Measurements from ENCODE around the gene KCNK1.

The KCNK1 gene

DNA sequence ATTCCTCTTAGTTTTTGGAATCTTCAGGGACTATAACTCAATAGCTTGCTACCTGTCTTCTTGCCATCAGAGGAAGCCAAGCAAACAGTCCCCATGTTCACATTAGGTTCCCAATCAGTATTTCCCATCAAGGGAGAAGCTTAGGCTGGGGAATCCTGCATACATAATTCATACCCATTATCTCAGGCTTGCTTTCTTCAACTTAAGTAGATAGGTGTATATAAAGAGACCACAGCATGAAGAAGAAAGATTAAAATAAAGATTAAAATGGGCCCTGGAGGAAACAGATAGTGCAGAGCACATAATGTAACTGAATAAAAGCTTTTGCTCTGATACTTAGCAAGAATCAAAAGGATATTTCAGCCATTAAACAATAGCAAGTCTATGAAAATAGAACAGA, 29.0 kb upstream of the KCNK1 start:
- no peaks in the 10 kb centered on the region for H3K27me3 ChIP-seq (ENCODE audit: control insufficient read depth, insufficient read depth, low read length, poor library complexity, severe bottlenecking)
- no peaks in the 10 kb centered on the region for H3K9me3 ChIP-seq (ENCODE audit: control insufficient read depth, low read length)
- no peak overlapping the region for H3K27ac ChIP-seq (ENCODE audit: insufficient read depth, low read depth, low read length, poor library complexity, severe bottlenecking)
- H3K36me3 ChIP-seq (ENCODE audit: control insufficient read depth, insufficient read depth, low read length): no peaks in the 10 kb centered on the region
- H3K4me3 ChIP-seq (ENCODE audit: insufficient read depth, low read depth, low read length): no peak overlapping the region
- H3K4me1 ChIP-seq (ENCODE audit: control insufficient read depth, insufficient read depth, low read length): no peaks in the 10 kb centered on the region

DNA sequence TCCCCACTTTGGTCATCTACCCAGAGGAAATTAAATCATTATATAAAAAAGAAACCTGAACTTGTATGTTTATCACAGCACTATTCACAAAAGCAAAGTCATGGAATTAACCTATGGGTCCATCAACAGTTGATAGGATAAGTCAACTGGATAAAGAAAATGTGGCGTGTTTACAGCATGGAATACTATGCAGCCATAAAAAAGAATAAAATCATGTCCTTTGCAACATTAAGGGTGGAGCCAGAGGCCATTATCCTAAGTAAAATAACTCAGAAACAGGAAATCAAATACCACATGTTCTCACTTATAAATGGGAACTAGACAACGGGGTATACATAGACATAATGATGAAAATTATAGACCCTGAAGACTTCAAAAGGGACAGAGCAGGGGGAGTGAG, 27.6 kb upstream of the KCNK1 start:
- H3K27ac ChIP-seq (ENCODE audit: insufficient read depth, low read depth, low read length, poor library complexity, severe bottlenecking): no peak overlapping the region
- whole genome bisulfite sequencing, 2 experiments: 84 to 88% methylated on average over 2 of the region's 2 CpGs
- H3K36me3 ChIP-seq (ENCODE audit: control insufficient read depth, insufficient read depth, low read length): no peaks in the 10 kb centered on the region
- no peaks in the 10 kb centered on the region for H3K9me3 ChIP-seq (ENCODE audit: control insufficient read depth, low read length)
- no peak overlapping the region for H3K4me3 ChIP-seq (ENCODE audit: insufficient read depth, low read depth, low read length)
- no peaks in the 10 kb centered on the region for H3K27me3 ChIP-seq (ENCODE audit: control insufficient read depth, insufficient read depth, low read length, poor library complexity, severe bottlenecking)
- H3K4me1 ChIP-seq (ENCODE audit: control insufficient read depth, insufficient read depth, low read length): no peaks in the 10 kb centered on the region

DNA sequence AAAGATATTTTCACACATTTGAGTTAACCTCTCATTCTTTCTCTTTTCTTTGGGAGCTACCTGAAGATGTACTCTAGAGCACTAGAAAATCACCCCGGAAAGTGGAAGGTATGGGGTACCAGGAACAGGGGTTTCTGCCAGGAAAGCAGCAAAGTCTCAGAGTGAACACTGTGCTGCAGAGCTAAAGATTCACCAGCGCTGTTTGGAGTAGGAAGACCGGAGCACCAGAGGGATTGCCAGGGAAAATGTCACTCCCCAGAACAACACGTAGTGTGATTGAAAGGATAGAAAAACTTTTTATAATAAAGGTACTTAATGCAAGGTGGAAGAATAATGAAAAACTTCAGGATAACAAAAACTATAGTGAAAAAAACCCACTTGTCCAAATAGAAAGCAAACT, 26.7 kb upstream of the KCNK1 start:
- Histone ChIP-seq H3K4me3 (ENCODE audit: insufficient read depth, low read depth, low read length) (no peak overlapping the region), H3K36me3 (ENCODE audit: control insufficient read depth, insufficient read depth, low read length) (no peaks in the 10 kb centered on the region), H3K4me1 (ENCODE audit: control insufficient read depth, insufficient read depth, low read length) (no peaks in the 10 kb centered on the region), H3K27ac (ENCODE audit: insufficient read depth, low read depth, low read length, poor library complexity, severe bottlenecking) (no peak overlapping the region), H3K9me3 (ENCODE audit: control insufficient read depth, low read length) (no peaks in the 10 kb centered on the region), H3K27me3 (ENCODE audit: control insufficient read depth, insufficient read depth, low read length, poor library complexity, severe bottlenecking) (no peaks in the 10 kb centered on the region)
- WGBS, 2 experiments: 83 to 89% methylated on average over 3 of the region's 4 CpGs

DNA sequence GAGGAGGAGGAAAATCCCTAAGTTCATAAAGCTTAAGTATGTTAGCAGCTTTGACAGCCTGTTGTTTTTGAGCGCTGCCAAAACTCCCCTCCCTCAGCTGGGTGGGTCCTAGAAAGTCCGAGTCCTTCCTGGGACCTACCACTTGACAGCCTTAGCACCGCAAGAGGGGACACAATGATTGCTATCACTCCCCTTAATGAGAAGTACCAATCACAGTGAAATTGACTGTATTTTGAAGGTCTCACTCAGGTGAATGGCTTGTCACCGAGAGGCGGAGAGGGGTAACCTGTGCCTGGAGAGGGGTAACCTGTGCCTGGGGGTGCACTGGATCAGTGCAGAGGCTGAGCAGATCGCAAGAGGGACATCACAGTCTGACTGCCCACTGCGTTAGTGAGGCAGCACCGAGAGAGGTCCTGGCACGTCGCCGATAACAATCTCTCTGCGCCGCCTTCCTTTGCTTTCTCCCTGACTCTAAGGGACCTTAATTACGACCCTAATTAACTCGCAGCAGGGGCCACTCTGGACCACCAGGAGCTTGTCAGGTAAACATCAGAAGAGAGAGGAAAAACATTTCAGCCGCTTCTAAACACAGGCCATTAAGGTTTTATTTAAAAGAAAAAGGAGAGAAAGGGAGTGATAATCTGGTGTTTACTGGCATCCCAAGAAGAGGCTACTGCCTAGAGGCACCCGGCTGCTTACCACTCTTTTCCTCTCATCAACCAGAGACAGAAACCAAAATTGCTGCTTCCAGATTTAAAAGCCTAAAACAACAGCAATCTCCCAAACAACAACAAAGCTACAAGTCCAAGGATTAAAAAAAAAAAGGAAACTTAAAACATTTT, 25.7 kb upstream of the KCNK1 start:
- peak overlapping the region; percentile 4 for H3K4me3 ChIP-seq (ENCODE audit: insufficient read depth, low read depth, low read length)
- H3K4me1 ChIP-seq (ENCODE audit: control insufficient read depth, insufficient read depth, low read length): no peaks in the 10 kb centered on the region
- no peaks in the 10 kb centered on the region for H3K9me3 ChIP-seq (ENCODE audit: control insufficient read depth, low read length)
- no peak overlapping the region for H3K27ac ChIP-seq (ENCODE audit: insufficient read depth, low read depth, low read length, poor library complexity, severe bottlenecking)
- WGBS, 2 experiments: 14% methylated on average over 17 of the region's 17 CpGs
- no peaks in the 10 kb centered on the region for H3K27me3 ChIP-seq (ENCODE audit: control insufficient read depth, insufficient read depth, low read length, poor library complexity, severe bottlenecking)
- no peaks in the 10 kb centered on the region for H3K36me3 ChIP-seq (ENCODE audit: control insufficient read depth, insufficient read depth, low read length)

DNA sequence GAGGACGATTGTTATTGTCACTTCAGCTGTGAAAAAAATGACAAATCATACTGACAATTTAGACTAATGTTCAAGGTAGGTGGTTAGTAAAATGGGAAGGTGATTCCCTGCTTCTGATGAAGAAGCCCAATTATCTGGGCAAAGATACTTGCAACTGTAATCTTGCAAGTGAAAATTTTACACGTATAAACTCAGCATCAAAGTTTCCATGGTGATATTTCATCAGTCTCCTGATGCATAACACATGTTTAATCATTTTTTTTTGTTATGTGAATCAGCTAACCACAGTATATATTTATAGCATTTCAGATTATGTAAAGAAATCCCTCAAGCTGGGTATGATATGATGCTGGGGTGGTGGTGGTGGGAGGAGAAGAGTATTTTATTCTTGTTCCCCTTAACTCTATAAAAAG, 16.4 kb upstream of the KCNK1 start:
- Histone ChIP-seq H3K4me1 (ENCODE audit: control insufficient read depth, insufficient read depth, low read length) (no peaks in the 10 kb centered on the region), H3K27me3 (ENCODE audit: control insufficient read depth, insufficient read depth, low read length, poor library complexity, severe bottlenecking) (no peaks in the 10 kb centered on the region), H3K9me3 (ENCODE audit: control insufficient read depth, low read length) (no peaks in the 10 kb centered on the region), H3K36me3 (ENCODE audit: control insufficient read depth, insufficient read depth, low read length) (no peaks in the 10 kb centered on the region), H3K27ac (ENCODE audit: insufficient read depth, low read depth, low read length, poor library complexity, severe bottlenecking) (no peak overlapping the region), H3K4me3 (ENCODE audit: insufficient read depth, low read depth, low read length) (no peak overlapping the region)
- WGBS, 2 experiments: 86 to 93% methylated on average over 2 of the region's 2 CpGs

DNA sequence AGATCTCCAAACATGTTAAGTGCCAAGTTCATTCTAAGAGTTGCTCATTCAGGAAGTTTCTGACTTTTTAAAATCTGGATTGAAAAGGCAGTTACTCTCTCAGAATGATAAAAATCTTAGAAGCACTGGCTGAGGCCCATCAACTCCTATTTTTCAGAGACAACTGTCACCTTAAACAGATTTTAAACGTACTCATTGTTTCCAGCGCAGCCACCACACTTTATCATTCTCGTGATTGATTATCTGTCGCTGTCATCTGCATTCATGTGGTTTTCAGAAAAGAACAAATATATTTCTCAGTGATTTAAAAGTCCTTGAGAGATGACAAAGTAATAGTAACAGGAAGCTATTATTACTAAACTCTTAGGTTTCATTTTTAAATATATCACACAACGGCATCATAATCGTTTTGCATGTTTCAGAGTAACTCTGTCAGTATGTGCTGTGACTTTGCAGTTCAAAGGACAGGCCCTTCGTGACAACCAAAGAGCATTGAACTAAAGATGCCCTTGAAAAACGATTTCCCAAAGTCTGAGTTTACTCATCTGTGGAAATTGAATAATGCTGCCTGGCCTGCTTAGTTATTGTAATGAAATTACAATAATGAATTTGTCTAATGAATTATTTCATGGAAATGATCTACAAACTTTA, 14.9 kb upstream of the KCNK1 start:
- Histone ChIP-seq H3K9me3 (ENCODE audit: control insufficient read depth, low read length) (no peaks in the 10 kb centered on the region), H3K36me3 (ENCODE audit: control insufficient read depth, insufficient read depth, low read length) (no peaks in the 10 kb centered on the region), H3K27ac (ENCODE audit: insufficient read depth, low read depth, low read length, poor library complexity, severe bottlenecking) (no peak overlapping the region), H3K27me3 (ENCODE audit: control insufficient read depth, insufficient read depth, low read length, poor library complexity, severe bottlenecking) (no peaks in the 10 kb centered on the region), H3K4me3 (ENCODE audit: insufficient read depth, low read depth, low read length) (no peak overlapping the region), H3K4me1 (ENCODE audit: control insufficient read depth, insufficient read depth, low read length) (no peaks in the 10 kb centered on the region)
- 92 to 93% methylated on average over 8 of the region's 8 CpGs for WGBS, 2 experiments

DNA sequence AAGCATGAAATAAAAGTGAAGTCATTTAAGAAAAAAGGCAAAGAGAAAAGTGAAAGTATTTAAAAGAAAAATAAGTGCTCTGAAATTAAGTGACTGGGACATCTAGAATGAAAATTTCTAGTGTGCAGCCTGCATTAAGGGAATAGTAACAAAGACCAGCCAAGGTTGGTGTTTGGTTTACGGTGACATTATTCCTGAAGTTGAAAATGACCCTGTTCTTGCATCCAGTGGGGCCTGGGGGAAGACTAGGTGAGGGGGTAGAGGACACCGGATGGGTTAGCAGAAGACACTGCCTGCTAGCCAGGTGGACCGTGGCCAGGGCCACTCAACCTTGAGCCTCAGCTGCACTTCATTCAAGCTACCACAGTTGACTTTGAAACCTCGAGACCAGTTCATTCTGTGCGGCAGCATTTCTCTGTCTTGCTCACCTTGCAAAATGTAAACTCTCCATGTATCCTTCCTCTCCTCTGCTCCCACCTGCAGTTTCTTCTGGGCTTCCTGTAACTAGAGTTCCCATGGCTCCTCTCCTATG, 14.3 kb upstream of the KCNK1 start:
- Histone ChIP-seq H3K4me1 (ENCODE audit: control insufficient read depth, insufficient read depth, low read length) (no peaks in the 10 kb centered on the region), H3K4me3 (ENCODE audit: insufficient read depth, low read depth, low read length) (no peak overlapping the region), H3K27ac (ENCODE audit: insufficient read depth, low read depth, low read length, poor library complexity, severe bottlenecking) (no peak overlapping the region), H3K9me3 (ENCODE audit: control insufficient read depth, low read length) (no peaks in the 10 kb centered on the region), H3K36me3 (ENCODE audit: control insufficient read depth, insufficient read depth, low read length) (no peaks in the 10 kb centered on the region), H3K27me3 (ENCODE audit: control insufficient read depth, insufficient read depth, low read length, poor library complexity, severe bottlenecking) (no peaks in the 10 kb centered on the region)
- 75 to 76% methylated on average over 5 of the region's 5 CpGs for WGBS, 2 experiments

DNA sequence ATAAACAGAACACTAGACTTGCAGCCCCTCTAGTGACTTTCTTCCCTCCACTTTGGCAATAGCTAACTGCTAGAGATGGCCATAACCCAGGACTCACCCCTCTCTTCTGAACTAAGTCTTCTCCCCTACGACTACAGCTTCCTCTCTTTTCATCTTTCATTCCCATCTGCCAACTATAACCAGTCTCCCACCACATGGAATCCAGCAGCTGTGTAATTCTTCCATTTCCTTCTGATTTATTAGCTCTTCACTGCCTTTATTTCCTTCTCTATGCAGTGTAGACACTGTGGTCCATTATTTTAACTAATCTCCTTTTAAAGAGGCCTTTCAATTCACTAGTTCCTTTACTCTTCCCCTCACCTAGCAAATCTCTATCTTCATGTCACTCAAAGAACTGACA, 13.4 kb upstream of the KCNK1 start:
- Histone ChIP-seq H3K4me1 (ENCODE audit: control insufficient read depth, insufficient read depth, low read length) (no peaks in the 10 kb centered on the region), H3K27ac (ENCODE audit: insufficient read depth, low read depth, low read length, poor library complexity, severe bottlenecking) (no peak overlapping the region), H3K4me3 (ENCODE audit: insufficient read depth, low read depth, low read length) (no peak overlapping the region), H3K9me3 (ENCODE audit: control insufficient read depth, low read length) (no peaks in the 10 kb centered on the region), H3K36me3 (ENCODE audit: control insufficient read depth, insufficient read depth, low read length) (no peaks in the 10 kb centered on the region), H3K27me3 (ENCODE audit: control insufficient read depth, insufficient read depth, low read length, poor library complexity, severe bottlenecking) (no peaks in the 10 kb centered on the region)
- WGBS, 2 experiments: 91 to 92% methylated on average over 1 of the region's 1 CpG

DNA sequence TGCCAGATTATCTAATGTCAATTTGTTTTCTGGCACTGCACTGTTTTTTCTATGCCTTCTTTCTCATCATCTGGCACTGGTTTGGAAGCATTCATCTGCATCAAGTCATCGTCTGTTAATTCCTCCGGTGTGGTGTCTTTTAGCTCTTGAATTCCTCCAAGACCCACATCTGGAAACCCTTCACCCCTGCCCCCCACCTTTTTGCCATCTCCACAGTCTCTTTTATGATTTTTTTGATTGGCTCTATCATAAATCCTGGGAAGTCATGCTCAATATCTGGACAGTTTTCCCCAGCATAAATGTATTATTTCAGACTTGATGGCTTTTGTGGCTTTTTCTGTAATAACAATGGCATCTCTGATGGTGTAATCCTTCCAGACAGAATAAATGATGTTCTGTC, 10.4 kb upstream of the KCNK1 start:
- peaks cover under 1% of the 10 kb centered on the region for H3K27me3 ChIP-seq (ENCODE audit: control insufficient read depth, insufficient read depth, low read length, poor library complexity, severe bottlenecking)
- 89 to 93% methylated on average over 2 of the region's 2 CpGs for WGBS, 2 experiments
- H3K27ac ChIP-seq (ENCODE audit: insufficient read depth, low read depth, low read length, poor library complexity, severe bottlenecking): no peak overlapping the region
- H3K4me1 ChIP-seq (ENCODE audit: control insufficient read depth, insufficient read depth, low read length): no peaks in the 10 kb centered on the region
- no peak overlapping the region for H3K4me3 ChIP-seq (ENCODE audit: insufficient read depth, low read depth, low read length)
- no peaks in the 10 kb centered on the region for H3K36me3 ChIP-seq (ENCODE audit: control insufficient read depth, insufficient read depth, low read length)
- H3K9me3 ChIP-seq (ENCODE audit: control insufficient read depth, low read length): no peaks in the 10 kb centered on the region

DNA sequence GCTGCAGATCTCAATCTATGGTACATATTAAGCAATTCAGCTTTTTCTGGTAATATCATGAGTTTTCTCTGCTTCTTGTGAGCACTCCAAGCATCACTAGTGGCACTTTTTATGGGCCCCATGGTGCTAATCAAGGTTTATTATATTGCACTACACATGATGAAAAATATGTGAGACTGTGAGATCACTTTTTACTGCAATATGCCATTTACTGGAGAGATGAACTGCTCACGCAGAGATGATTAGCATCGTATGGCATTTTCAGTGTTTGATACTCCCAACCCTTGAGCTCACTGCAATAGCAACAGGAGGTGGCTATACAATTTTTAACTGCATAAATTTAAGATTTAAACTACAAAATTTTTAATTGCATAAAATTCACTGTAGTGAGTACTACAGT, 8.7 kb upstream of the KCNK1 start:
- 97 to 98% methylated on average over 2 of the region's 2 CpGs for WGBS, 2 experiments
- peaks cover 5% of the 10 kb centered on the region for H3K27me3 ChIP-seq (ENCODE audit: control insufficient read depth, insufficient read depth, low read length, poor library complexity, severe bottlenecking)

More for the DNA sequence above, 8.7 kb upstream of the KCNK1 start:
- H3K27ac ChIP-seq (ENCODE audit: insufficient read depth, low read depth, low read length, poor library complexity, severe bottlenecking): no peak overlapping the region
- H3K4me3 ChIP-seq (ENCODE audit: insufficient read depth, low read depth, low read length): no peak overlapping the region
- no peaks in the 10 kb centered on the region for H3K36me3 ChIP-seq (ENCODE audit: control insufficient read depth, insufficient read depth, low read length)
- H3K4me1 ChIP-seq (ENCODE audit: control insufficient read depth, insufficient read depth, low read length): no peaks in the 10 kb centered on the region
- H3K9me3 ChIP-seq (ENCODE audit: control insufficient read depth, low read length): no peaks in the 10 kb centered on the region

All from ectodermal cell (in vitro differentiated cells).